Measurements from ENCODE around the gene CDH10. TPM values are rescaled to one million over a fixed set of nuclear protein-coding genes. Genes with fewer than 3 reads are reported as not detected.

Gene CDH10
- total and polyA plus RNA-seq, 2 of the 4 experiments (the other 2 are of a cell fraction), result 0.18 to 0.21 TPM

DNA sequence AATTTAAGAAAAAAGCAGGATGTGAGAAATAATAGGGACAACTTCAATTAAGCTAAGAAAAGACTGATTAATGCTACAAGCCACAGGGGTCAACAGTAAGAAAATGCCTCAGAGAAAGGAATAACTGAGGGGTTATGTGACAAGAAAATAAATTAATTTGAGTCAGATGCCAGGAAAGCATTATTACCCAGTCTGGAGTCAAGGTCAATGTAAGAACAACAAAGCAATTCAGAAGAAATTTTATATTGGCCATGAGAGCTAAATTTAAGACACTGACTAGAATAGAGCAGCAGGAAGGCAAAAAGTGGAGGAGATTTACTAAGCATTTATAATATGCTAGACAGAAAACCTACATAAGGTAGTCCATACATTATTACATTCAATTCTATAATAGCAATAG lies 73.5 kb downstream of the CDH10 start:
- no peaks in the 10 kb centered on the region for H3K27me3 ChIP-seq (ENCODE audit: control insufficient read depth, insufficient read depth, low read length)
- POLR2A ChIA-PET (ENCODE audit: unreplicated experiment), result no interaction called here
- no peak overlapping the region for H4K91ac ChIP-seq (ENCODE audit: insufficient read depth, low read depth, low read length)
- ATAC-seq (ENCODE audit: low read depth) (no peak), DNase-seq (no peak)
- no peaks in the 10 kb centered on the region for H3K36me3 ChIP-seq (ENCODE audit: control insufficient read depth, insufficient read depth, low read length)
- H3K4me3 ChIP-seq (ENCODE audit: insufficient read depth, low read depth, low read length), result no peak overlapping the region
- TF ChIP-seq RFX5 (IDR thresholded peaks at IDR 0.05; ENCODE audit: low read depth, low read length) (no peak), MAFK (IDR thresholded peaks at IDR 0.05; ENCODE audit: low read depth, low read length) (no peak), RAD21 (IDR thresholded peaks at IDR 0.05; ENCODE audit: low read length) (no peak), FOS (IDR thresholded peaks at IDR 0.05; ENCODE audit: low read depth, low read length) (no peak), POLR2A (IDR thresholded peaks at IDR 0.05; ENCODE audit: low read depth, low read length) (no peak), MAZ (IDR thresholded peaks at IDR 0.05; ENCODE audit: borderline replicate concordance, low read depth, low read length) (no peak), CHD1 (IDR thresholded peaks at IDR 0.05; ENCODE audit: low read depth, low read length) (no peak), CEBPB (IDR thresholded peaks at IDR 0.05; ENCODE audit: low read depth, low read length) (no peak), BHLHE40 (IDR thresholded peaks at IDR 0.05; ENCODE audit: low read depth, low read length) (no peak), RCOR1 (IDR thresholded peaks at IDR 0.05; ENCODE audit: insufficient replicate concordance, low read length) (no peak), USF2 (IDR thresholded peaks at IDR 0.05; ENCODE audit: low read depth, low read length) (no peak), MXI1 (IDR thresholded peaks at IDR 0.05; ENCODE audit: borderline replicate concordance, low read depth, low read length) (no peak), NFE2L2 (IDR thresholded peaks at IDR 0.05; ENCODE audit: low read depth, low read length) (no peak), CTCF (conservative IDR thresholded peaks at IDR 0.05; ENCODE audit: low read depth, low read length) (no peak), SMC3 (IDR thresholded peaks at IDR 0.05; ENCODE audit: low read depth, low read length) (no peak)
- TF ChIP-seq, protein P1, sequence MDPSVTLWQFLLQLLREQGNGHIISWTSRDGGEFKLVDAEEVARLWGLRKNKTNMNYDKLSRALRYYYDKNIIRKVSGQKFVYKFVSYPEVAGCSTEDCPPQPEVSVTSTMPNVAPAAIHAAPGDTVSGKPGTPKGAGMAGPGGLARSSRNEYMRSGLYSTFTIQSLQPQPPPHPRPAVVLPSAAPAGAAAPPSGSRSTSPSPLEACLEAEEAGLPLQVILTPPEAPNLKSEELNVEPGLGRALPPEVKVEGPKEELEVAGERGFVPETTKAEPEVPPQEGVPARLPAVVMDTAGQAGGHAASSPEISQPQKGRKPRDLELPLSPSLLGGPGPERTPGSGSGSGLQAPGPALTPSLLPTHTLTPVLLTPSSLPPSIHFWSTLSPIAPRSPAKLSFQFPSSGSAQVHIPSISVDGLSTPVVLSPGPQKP (IDR thresholded peaks at IDR 0.05; ENCODE audit: borderline replicate concordance, low read depth, low read length), result no peak
- H2AK9ac ChIP-seq (replicated peaks; ENCODE audit: low read depth, low read length, poor library complexity), result no peak overlapping the region
- no peak overlapping the region for H3K9ac ChIP-seq (ENCODE audit: low read depth, low read length)
- no TSS peak for BruUV-seq (replicated peaks)
- H3K27ac ChIP-seq (ENCODE audit: insufficient read depth, low read length), result no peak overlapping the region
- no peak overlapping the region for H3K23ac ChIP-seq (ENCODE audit: low read depth, low read length)
- H3K14ac ChIP-seq (replicated peaks; ENCODE audit: low read depth, low read length), result no peak overlapping the region
- no peaks in the 10 kb centered on the region for H3K4me1 ChIP-seq (ENCODE audit: control insufficient read depth, insufficient read depth, low read length)
- no peak overlapping the region for H3K4ac ChIP-seq (ENCODE audit: low read depth, low read length)
- no peak overlapping the region for H2BK20ac ChIP-seq (ENCODE audit: low read depth, low read length)
- in situ Hi-C loops (cut with MboI; ENCODE audit: low sequenced_read_pairs), result no loop called here
- no peak overlapping the region for H2AK5ac ChIP-seq (ENCODE audit: low read depth, low read length)
- intact Hi-C loops (cut with micrococcal nuclease), result no loop called here
- dilution Hi-C loops (cut with HindIII; ENCODE audit: low sequenced_read_pairs, unreplicated experiment), result no loop called here
- CTCF ChIA-PET, result no interaction called here
- H4K20me1 ChIP-seq (ENCODE audit: insufficient read depth, low read length), result no peaks in the 10 kb centered on the region
- H3K79me1 ChIP-seq (ENCODE audit: low read depth in 1 of 2, low read length in 2 of 2), result no peaks in the 10 kb centered on the region
- peaks cover 4% of the 10 kb centered on the region; the same call in 1 of the 2 replicates for H3K9me3 ChIP-seq (ENCODE audit: control insufficient read depth, insufficient read depth, low read length)
- no peak overlapping the region for H3K4me2 ChIP-seq (ENCODE audit: low read depth, low read length)
- H2BK15ac ChIP-seq (ENCODE audit: low read depth, low read length), result no peak overlapping the region
- no peak overlapping the region for H2BK5ac ChIP-seq (ENCODE audit: low read depth, low read length, poor library complexity, severe bottlenecking)
- H3K18ac ChIP-seq (ENCODE audit: low read depth, low read length), result no peak overlapping the region
- H4K8ac ChIP-seq (ENCODE audit: low read depth in 2 of 2, low read length in 2 of 2), result no peak overlapping the region
- no peak overlapping the region for H3K56ac ChIP-seq (ENCODE audit: extremely low read depth, insufficient read depth, low read length)
- H4K5ac ChIP-seq (ENCODE audit: low read depth, low read length), result no peak overlapping the region
- H2AFZ ChIP-seq (replicated peaks; ENCODE audit: low read length, poor library complexity), result no peak overlapping the region
- no peaks in the 10 kb centered on the region for H3K9me1 ChIP-seq (ENCODE audit: insufficient read depth, low read length)
- no peak overlapping the region for H2BK120ac ChIP-seq (ENCODE audit: low read depth, low read length)

Data from IMR-90 (cell line).